H9 (cell line): Measurements from ENCODE around the gene NPR1. TPM values are rescaled to one million over a fixed set of nuclear protein-coding genes. Genes with fewer than 3 reads are reported as not detected.

ENCODE experiments used
- DNase-seq: peaks from one replicate; pipeline ENCODE4 v3.0.0-alpha.2; 2017
- H2AFZ ChIP-seq: one replicate; pipeline ENCODE4 v1.6.1; 2013; ENCODE audit warnings: mild to moderate bottlenecking, low read length, control low read depth, moderate library complexity
- H2AK5ac ChIP-seq: 2 replicates; pipeline ENCODE4 v1.6.1; 2013; ENCODE audit warnings: low read length, control low read depth, mixed read lengths; ENCODE audit not compliant: insufficient read length
- H2BK120ac ChIP-seq: one replicate; pipeline ENCODE4 v1.6.1; 2013; ENCODE audit warnings: low read depth, mild to moderate bottlenecking, low read length, control low read depth, inconsistent platforms; ENCODE audit not compliant: poor library complexity, severe bottlenecking
- H2BK12ac ChIP-seq: 2 replicates; pipeline ENCODE4 v1.6.1; 2013; ENCODE audit warnings: low read length, control low read depth, mixed read lengths, low read depth; ENCODE audit not compliant: insufficient read length
- H2BK15ac ChIP-seq: 2 replicates; pipeline ENCODE4 v1.6.1; 2013; ENCODE audit warnings: low read depth, low read length, control low read depth
- H2BK20ac ChIP-seq: one replicate; pipeline ENCODE4 v1.6.1; 2013; ENCODE audit warnings: low read depth, mild to moderate bottlenecking, low read length, control low read depth, inconsistent platforms; ENCODE audit not compliant: poor library complexity, severe bottlenecking
- H2BK5ac ChIP-seq: 2 replicates; pipeline ENCODE4 v1.6.1; 2013; ENCODE audit warnings: low read length, control low read depth, mixed read lengths; ENCODE audit not compliant: insufficient read length
- H3K14ac ChIP-seq: 2 replicates; pipeline ENCODE4 v1.6.1; 2013; ENCODE audit warnings: low read length, control low read depth; ENCODE audit not compliant: insufficient read depth
- H3K18ac ChIP-seq: 2 replicates; pipeline ENCODE4 v1.6.1; 2013; ENCODE audit warnings: low read depth, mild to moderate bottlenecking, mixed read lengths, low read length, control low read depth; ENCODE audit not compliant: insufficient read length
- H3K23ac ChIP-seq: 2 replicates; pipeline ENCODE4 v1.6.1; 2013; ENCODE audit warnings: low read length, control low read depth, mixed read lengths, low read depth; ENCODE audit not compliant: insufficient read length
- H3K23me2 ChIP-seq: 2 replicates; pipeline ENCODE4 v1.6.1; 2013; ENCODE audit warnings: low read depth, mild to moderate bottlenecking, mixed read lengths, low read length, control low read depth; ENCODE audit not compliant: insufficient read length, poor library complexity, severe bottlenecking
- H3K27ac ChIP-seq: 2 replicates; pipeline ENCODE4 v1.5.1; 2013; ENCODE audit warnings: low read length, control low read depth, mixed read lengths, low read depth; ENCODE audit not compliant: insufficient read length
- H3K27me3 ChIP-seq: 2 replicates; pipeline ENCODE4 v1.6.1; 2013; ENCODE audit warnings: low read length, control low read depth, inconsistent platforms; ENCODE audit not compliant: insufficient read depth
- H3K4ac ChIP-seq: 2 replicates; pipeline ENCODE4 v1.6.1; 2013; ENCODE audit warnings: low read depth, mild to moderate bottlenecking, control low read depth, inconsistent platforms, low read length, moderate library complexity
- H3K4me1 ChIP-seq: 2 replicates; pipeline ENCODE4 v1.6.1; 2013; ENCODE audit warnings: low read length, control low read depth, inconsistent platforms; ENCODE audit not compliant: insufficient read depth
- H3K4me2 ChIP-seq: 2 replicates; pipeline ENCODE4 v1.6.1; 2013; ENCODE audit warnings: low read length, control low read depth, mixed read lengths; ENCODE audit not compliant: insufficient read length, insufficient read depth
- H3K56ac ChIP-seq: 2 replicates; pipeline ENCODE4 v1.6.1; 2013; ENCODE audit warnings: low read depth, mild to moderate bottlenecking, mixed read lengths, low read length, control low read depth; ENCODE audit not compliant: insufficient read length
- H3K79me1 ChIP-seq: 2 replicates; pipeline ENCODE4 v1.6.1; 2013; ENCODE audit warnings: low read depth, mild to moderate bottlenecking, moderate library complexity, low read length, control low read depth, inconsistent platforms; ENCODE audit not compliant: insufficient read depth, poor library complexity, severe bottlenecking
- H3K79me2 ChIP-seq: 2 replicates; pipeline ENCODE4 v1.6.1; 2013; ENCODE audit warnings: low read length, control low read depth, inconsistent platforms; ENCODE audit not compliant: insufficient read depth
- H3K9ac ChIP-seq: 2 replicates; pipeline ENCODE4 v1.6.1; 2013; ENCODE audit warnings: low read length, control low read depth, mixed read lengths; ENCODE audit not compliant: insufficient read length; ENCODE audit errors: extremely low read depth
- H3K9me3 ChIP-seq: one replicate; pipeline ENCODE4 v1.6.1; 2013; ENCODE audit warnings: low read depth, low read length, inconsistent platforms; ENCODE audit not compliant: control insufficient read depth
- H3T11ph ChIP-seq: one replicate; pipeline ENCODE4 v1.6.1; 2013; ENCODE audit warnings: mild to moderate bottlenecking, low read length, control low read depth, inconsistent platforms
- H4K20me1 ChIP-seq: one replicate; pipeline ENCODE4 v1.6.1; 2013; ENCODE audit not compliant: control insufficient read depth, insufficient read length, insufficient read depth
- H4K5ac ChIP-seq: 2 replicates; pipeline ENCODE4 v1.6.1; 2013; ENCODE audit warnings: low read depth, mild to moderate bottlenecking, mixed read lengths, low read length, control low read depth; ENCODE audit not compliant: insufficient read length
- H4K8ac ChIP-seq: replicated peaks from 2 replicates; pipeline ENCODE4 v1.6.1; 2013; ENCODE audit warnings: low read length, control low read depth, mixed read lengths, low read depth; ENCODE audit not compliant: insufficient read length
- H4K91ac ChIP-seq: 2 replicates; pipeline ENCODE4 v1.6.1; 2013; ENCODE audit warnings: low read depth, mild to moderate bottlenecking, moderate library complexity, mixed read lengths, low read length, control low read depth; ENCODE audit not compliant: insufficient read length
- H3K27ac Mint-ChIP-seq, 3 experiments: 2 replicates in 2 of 3; 3 replicates in 1 of 3; pipeline ENCODE4 v1.8.0; 2020 to 2021; ENCODE audit warnings: mixed read lengths in 3 of 3, mild to moderate bottlenecking in 1 of 3, moderate library complexity in 1 of 3
- H3K27me3 Mint-ChIP-seq: 2 replicates; pipeline ENCODE4 v1.8.0; 2021; ENCODE audit warnings: low read depth, mild to moderate bottlenecking, moderate library complexity, mixed read lengths
- H3K36me3 Mint-ChIP-seq, 3 experiments: 2 replicates in 2 of 3; 3 replicates in 1 of 3; pipeline ENCODE4 v1.8.0; 2020 to 2021; ENCODE audit warnings: low read depth in 3 of 3, mixed read lengths in 3 of 3; ENCODE audit not compliant: insufficient read depth in 1 of 3
- H3K4me1 Mint-ChIP-seq, 2 experiments: 2 replicates each; pipeline ENCODE4 v1.8.0; 2020; ENCODE audit warnings: mixed read lengths in 2 of 2
- H3K4me3 Mint-ChIP-seq, 2 experiments: 2 replicates in 1 of 2; 3 replicates in 1 of 2; pipeline ENCODE4 v1.8.0; 2020 to 2021; ENCODE audit warnings: mild to moderate bottlenecking in 2 of 2, mixed read lengths in 2 of 2, moderate library complexity in 1 of 2
- H3K9me3 Mint-ChIP-seq, 2 experiments: 2 replicates in 1 of 2; 3 replicates in 1 of 2; pipeline ENCODE4 v1.8.0; 2020; ENCODE audit warnings: mild to moderate bottlenecking in 2 of 2, mixed read lengths in 2 of 2, moderate library complexity in 1 of 2
- CTCF ChIP-seq: fragments of 200-600 bp; sonication (generic); conservative IDR thresholded peaks from 3 replicates; pipeline ENCODE4 v1.8.0; 2021; ENCODE audit warnings: antibody characterized with exemption, mild to moderate bottlenecking
- WGBS: extraction: QIAGEN DNeasy Blood & Tissue Kit; methylation state at CpG from one replicate; pipeline ENCODE4 v1.1.7; 2013; ENCODE audit warnings: missing lambda C conversion rate, low lambda C conversion rate, mixed read lengths; ENCODE audit not compliant: insufficient read length; ENCODE audit errors: extremely low coverage; 5-methylcytosine and 5-hydroxymethylcytosine counted together
- total RNA-seq: library from RNA; stranded (reverse); gene quantifications from 2 replicates; pipeline ENCODE4 v1.2.1, GENCODE V29; 2021

NPR1 gene
- total RNA-seq, 1 experiment from 2014 or later: 8.6 TPM

DNA sequence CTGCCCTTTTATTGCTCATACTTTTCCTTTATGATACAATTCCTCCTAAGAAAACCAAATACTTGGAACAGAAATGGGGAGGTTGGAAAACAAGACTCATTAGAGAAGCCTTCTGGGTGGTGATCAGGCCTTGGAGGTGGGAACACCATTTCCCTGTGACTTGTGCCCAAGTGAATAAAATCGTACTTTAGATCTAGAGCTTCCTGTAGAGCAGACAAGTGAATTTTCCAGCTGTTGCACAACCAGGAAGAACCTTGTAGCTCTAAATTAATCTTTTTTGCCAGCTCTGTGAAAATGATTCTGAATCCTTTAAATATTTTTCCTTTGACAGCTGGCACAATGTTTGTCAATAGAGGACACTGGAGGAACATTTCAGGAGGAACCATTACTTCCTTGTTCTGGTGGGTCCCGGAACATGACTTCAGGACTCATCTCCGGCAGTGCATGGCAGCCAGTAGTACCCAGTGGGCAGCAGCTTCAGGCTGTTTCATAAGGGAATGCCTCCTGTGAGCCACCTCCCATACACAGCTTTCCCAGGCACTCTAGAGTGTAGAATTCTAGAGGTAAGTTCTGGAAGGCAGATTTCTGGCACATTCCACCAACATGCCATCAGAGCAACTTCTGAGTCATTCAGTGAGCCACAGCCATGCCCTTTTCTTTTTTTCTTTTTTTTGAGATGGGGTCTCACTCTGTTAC is 25.5 kb upstream of the NPR1 start:
- Histone ChIP-seq H3K9me3 (no peaks in the 10 kb centered on the region), H4K91ac (no peak overlapping the region), H4K8ac (no peak overlapping the region), H3K27ac (no peak overlapping the region), H3T11ph (no peak overlapping the region), H2BK120ac (no peak overlapping the region), H3K4ac (no peak overlapping the region), H3K27me3 (no peaks in the 10 kb centered on the region), H3K79me1 (no peaks in the 10 kb centered on the region), H3K4me2 (no peak overlapping the region), H3K23me2 (no peaks in the 10 kb centered on the region), H2BK12ac (no peak overlapping the region), H3K23ac (no peak overlapping the region), H3K56ac (no peak overlapping the region), H3K9ac (no peak overlapping the region), H2AK5ac (no peak overlapping the region), H3K79me2 (no peaks in the 10 kb centered on the region), H3K4me1 (no peaks in the 10 kb centered on the region), H2BK20ac (no peak overlapping the region), H2BK15ac (no peak overlapping the region), H4K5ac (no peak overlapping the region), H2BK5ac (no peak overlapping the region), H2AFZ (no peak overlapping the region), H4K20me1 (no peaks in the 10 kb centered on the region), H3K18ac (no peak overlapping the region), H3K14ac (no peak overlapping the region; the same call in 1 of the 2 replicates)
- Mint-ChIP-seq H3K9me3 (no peaks in the 10 kb centered on the region; a peak in 1 of 5 replicates), H3K27ac (no peak overlapping the region), H3K36me3 (no peaks in the 10 kb centered on the region), H3K4me3 (no peak overlapping the region), H3K4me1 (peaks cover under 1% of the 10 kb centered on the region in 2 experiments; a peak in 1 of 4 replicates), H3K27me3 (peaks cover 4% of the 10 kb centered on the region; the same call in 1 of the 2 replicates)
- TF ChIP-seq CTCF: no peak
- WGBS: no CpG with 5 or more reads among the region's 3 CpGs
- no peak for DNase-seq
